Muscle layer of colon (tissue), 2 donors: ENCODE measurements around the gene CFAP92.
"Not testable (repeated sequence)": the region's sequence is repeated elsewhere in the genome, so short reads cannot be mapped to it uniquely, and the experiment has no call there.

Experiments used
- H3K27ac ChIP-seq: one replicate; pipeline ENCODE4 v1.7.0; 2013; ENCODE audit warnings: low read depth, mild to moderate bottlenecking, low read length, moderate library complexity
- H3K27me3 ChIP-seq, 2 donors: one replicate each; pipeline ENCODE4 v1.7.0; 2013; ENCODE audit warnings: low read length in 2 of 2, mild to moderate bottlenecking in 2 of 2; ENCODE audit not compliant: insufficient read depth in 2 of 2, control insufficient read depth in 1 of 2
- H3K36me3 ChIP-seq: one replicate; pipeline ENCODE4 v1.7.0; 2013; ENCODE audit warnings: mild to moderate bottlenecking, low read length; ENCODE audit not compliant: insufficient read depth
- H3K4me1 ChIP-seq: one replicate; pipeline ENCODE4 v1.7.0; 2013; ENCODE audit warnings: mild to moderate bottlenecking, low read length; ENCODE audit not compliant: insufficient read depth
- H3K4me3 ChIP-seq, 2 donors: one replicate each; pipeline ENCODE4 v1.7.0; 2013; ENCODE audit warnings: low read length in 2 of 2, low read depth in 1 of 2, mild to moderate bottlenecking in 1 of 2, moderate library complexity in 1 of 2
- H3K9ac ChIP-seq: one replicate; pipeline ENCODE4 v1.7.0; 2013; ENCODE audit warnings: low read length
- H3K9me3 ChIP-seq: one replicate; pipeline ENCODE4 v1.7.0; 2013; ENCODE audit warnings: mild to moderate bottlenecking, low read length
- donor health status: abdominal sarcoma.
- donor health status: Adenocarcinoma of cecum.

The CFAP92 gene

GRCh38 chr3:128878556-128879124, 115.2 kb downstream of the CFAP92 start:
- Histone ChIP-seq H3K27ac (peak overlapping the region; percentile 76), H3K36me3 (peaks cover 8% of the 10 kb centered on the region), H3K27me3 (no peaks in the 10 kb centered on the region), H3K9me3 (no peaks in the 10 kb centered on the region), H3K9ac (peak overlapping the region; percentile 94), H3K4me1 (peaks cover 37% of the 10 kb centered on the region), H3K4me3 (peak overlapping the region; percentile 59 to 90)

DNA sequence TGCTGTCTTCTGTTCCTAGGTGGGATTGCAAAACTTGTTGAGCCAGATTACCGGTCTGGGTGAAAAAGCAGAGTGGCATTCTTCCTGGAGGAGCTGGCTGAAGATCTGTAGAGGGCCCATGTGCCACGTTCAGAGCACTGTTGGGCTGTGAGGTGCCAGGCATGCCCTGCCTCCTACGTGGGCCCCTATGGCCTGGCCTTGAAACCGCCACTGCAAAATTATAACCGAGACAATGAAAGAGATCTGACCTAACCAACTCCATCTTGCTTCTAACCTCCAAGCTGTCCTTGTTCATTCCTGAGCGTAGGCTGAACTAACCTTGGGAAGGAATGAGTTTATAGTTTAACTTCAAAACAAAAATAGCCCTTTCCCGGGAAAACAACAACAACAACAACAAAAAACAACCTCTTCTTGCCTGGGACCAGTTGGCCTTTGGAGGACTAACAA, 115.8 kb downstream of the CFAP92 start:
- peaks cover 8% of the 10 kb centered on the region for H3K36me3 ChIP-seq
- peak overlapping the region; percentile 59 to 90 for H3K4me3 ChIP-seq

GRCh38 chr3:128875556-128876120, 118.2 kb downstream of the CFAP92 start:
- Histone ChIP-seq H3K4me1 (peaks cover 19% of the 10 kb centered on the region), H3K27ac (no peak overlapping the region), H3K9ac (no peak overlapping the region)

More for the DNA sequence above, 115.8 kb downstream of the CFAP92 start:
- Histone ChIP-seq H3K9ac (peak overlapping the region; percentile 94), H3K27ac (peak overlapping the region; percentile 76), H3K9me3 (no peaks in the 10 kb centered on the region), H3K4me1 (peaks cover 37% of the 10 kb centered on the region), H3K27me3 (no peaks in the 10 kb centered on the region)

DNA sequence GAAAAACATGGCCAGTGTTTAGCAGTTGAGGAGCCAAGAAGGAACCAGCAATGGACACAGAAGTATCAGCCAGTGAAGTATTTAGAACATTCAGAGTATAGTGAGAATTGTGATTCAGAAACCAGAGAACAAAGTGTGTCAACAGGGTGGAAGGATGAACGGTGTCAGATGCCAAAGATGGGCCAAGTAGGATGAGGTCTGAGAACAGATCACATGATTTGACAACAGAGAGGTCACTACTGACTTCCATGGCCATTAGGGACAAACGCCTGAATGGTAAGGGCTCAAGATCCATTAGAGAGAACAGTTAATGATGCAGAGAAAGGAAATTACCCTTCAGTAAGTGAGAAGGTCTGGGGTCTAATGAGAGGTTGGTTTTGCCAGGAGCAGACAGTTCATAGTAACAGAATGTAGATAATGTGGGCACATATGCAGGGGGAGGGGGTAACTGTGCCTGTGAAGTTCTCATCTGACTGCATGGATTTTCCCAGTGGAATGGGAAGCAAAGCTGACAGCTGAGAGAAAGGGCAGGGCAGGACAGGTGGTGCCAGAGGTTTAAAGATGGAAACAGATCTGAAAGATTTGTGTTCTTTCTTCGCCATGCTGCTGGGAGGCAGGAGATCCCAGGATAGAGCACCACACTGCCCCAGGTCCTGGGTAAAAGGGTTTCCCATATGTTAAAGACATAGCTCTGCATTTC, 119.2 kb downstream of the CFAP92 start:
- Histone ChIP-seq H3K9me3 (no peaks in the 10 kb centered on the region), H3K4me3 (no peak overlapping the region), H3K4me1 (peaks cover 10% of the 10 kb centered on the region), H3K27ac (no peak overlapping the region), H3K9ac (no peak overlapping the region), H3K36me3 (no peaks in the 10 kb centered on the region), H3K27me3 (no peaks in the 10 kb centered on the region)

More at GRCh38 chr3:128875556-128876120, 118.2 kb downstream of the CFAP92 start:
- H3K4me3 ChIP-seq: no peak overlapping the region
- H3K9me3 ChIP-seq: no peaks in the 10 kb centered on the region
- H3K27me3 ChIP-seq: no peaks in the 10 kb centered on the region
- H3K36me3 ChIP-seq: no peaks in the 10 kb centered on the region

DNA sequence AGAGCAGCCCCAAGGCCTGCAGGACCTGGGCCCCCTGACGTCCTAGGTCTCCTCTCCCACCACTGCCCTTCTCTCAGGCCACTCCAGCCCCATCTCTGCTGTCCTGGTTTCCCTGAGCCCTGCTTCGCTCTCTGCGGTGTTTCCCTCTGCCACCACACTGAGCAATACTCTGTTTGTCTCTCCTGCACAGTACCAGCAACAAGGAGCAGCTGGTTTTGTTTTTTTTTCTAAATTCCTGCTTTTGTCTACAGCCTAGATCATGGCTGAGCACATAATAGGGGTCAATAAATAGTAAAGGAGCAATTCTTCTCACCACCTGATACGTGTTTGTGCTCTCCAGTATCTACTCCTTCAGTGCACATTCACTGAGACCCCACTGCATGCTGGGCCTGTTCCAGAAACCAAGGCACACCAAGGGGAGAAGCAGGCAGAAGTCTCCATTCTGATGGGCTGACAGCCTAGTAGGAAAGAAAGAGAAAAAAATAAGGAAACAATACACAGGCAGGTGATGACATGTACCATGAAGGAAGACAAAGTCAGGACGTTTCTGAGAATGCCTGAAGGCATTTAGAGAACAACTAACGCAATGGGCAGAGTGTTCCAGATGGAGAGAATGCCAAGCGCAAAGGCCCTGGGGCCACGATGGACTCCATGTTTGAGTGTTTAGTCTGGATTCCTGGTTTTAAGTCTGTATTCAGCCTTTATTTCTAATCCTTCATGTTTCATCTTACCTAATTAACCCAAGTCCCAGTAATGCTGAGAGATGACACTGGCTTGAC, 120.4 kb downstream of the CFAP92 start:
- Histone ChIP-seq H3K36me3 (no peaks in the 10 kb centered on the region), H3K4me1 (peaks cover 9% of the 10 kb centered on the region), H3K4me3 (no peak overlapping the region), H3K27ac (no peak overlapping the region), H3K9me3 (no peaks in the 10 kb centered on the region), H3K9ac (no peak overlapping the region), H3K27me3 (no peaks in the 10 kb centered on the region)

GRCh38 chr3:128872744-128873143, 121.1 kb downstream of the CFAP92 start:
- H3K36me3 ChIP-seq: no peaks in the 10 kb centered on the region
- no peaks in the 10 kb centered on the region for H3K27me3 ChIP-seq
- H3K27ac ChIP-seq: no peak overlapping the region
- H3K9me3 ChIP-seq: no peaks in the 10 kb centered on the region
- H3K4me3 ChIP-seq: no peak overlapping the region
- peaks cover 2% of the 10 kb centered on the region for H3K4me1 ChIP-seq
- H3K9ac ChIP-seq: no peak overlapping the region

GRCh38 chr3:128872282-128872681, 121.6 kb downstream of the CFAP92 start:
- Histone ChIP-seq H3K9me3 (no peaks in the 10 kb centered on the region), H3K27ac (no peak overlapping the region), H3K36me3 (no peaks in the 10 kb centered on the region), H3K27me3 (no peaks in the 10 kb centered on the region), H3K4me3 (no peak overlapping the region), H3K4me1 (no peaks in the 10 kb centered on the region), H3K9ac (no peak overlapping the region)

DNA sequence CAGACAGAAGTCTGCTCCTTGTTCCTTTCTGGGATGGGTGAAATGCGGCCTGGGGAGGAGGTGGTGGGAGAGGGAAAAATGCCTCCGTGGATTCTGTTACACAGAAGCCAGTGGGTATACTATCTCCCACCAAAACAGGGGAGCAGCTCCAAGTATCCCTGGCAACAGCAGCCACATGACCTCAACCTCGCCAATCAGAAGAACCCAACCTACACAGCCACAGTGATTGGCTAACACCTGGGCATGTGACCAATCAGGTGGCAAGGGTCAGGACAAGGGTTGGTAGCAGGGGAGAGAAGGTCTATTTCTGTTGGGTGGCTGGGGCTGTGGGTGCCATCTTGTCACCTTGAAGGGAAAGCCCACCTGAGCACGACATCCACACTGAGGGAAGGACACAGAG, 123.5 kb downstream of the CFAP92 start:
- no peaks in the 10 kb centered on the region for H3K4me1 ChIP-seq
- H3K9me3 ChIP-seq: no peaks in the 10 kb centered on the region
- H3K27ac ChIP-seq: no peak overlapping the region
- no peak overlapping the region for H3K4me3 ChIP-seq
- H3K27me3 ChIP-seq: no peaks in the 10 kb centered on the region
- no peak overlapping the region for H3K9ac ChIP-seq
- no peaks in the 10 kb centered on the region for H3K36me3 ChIP-seq

DNA sequence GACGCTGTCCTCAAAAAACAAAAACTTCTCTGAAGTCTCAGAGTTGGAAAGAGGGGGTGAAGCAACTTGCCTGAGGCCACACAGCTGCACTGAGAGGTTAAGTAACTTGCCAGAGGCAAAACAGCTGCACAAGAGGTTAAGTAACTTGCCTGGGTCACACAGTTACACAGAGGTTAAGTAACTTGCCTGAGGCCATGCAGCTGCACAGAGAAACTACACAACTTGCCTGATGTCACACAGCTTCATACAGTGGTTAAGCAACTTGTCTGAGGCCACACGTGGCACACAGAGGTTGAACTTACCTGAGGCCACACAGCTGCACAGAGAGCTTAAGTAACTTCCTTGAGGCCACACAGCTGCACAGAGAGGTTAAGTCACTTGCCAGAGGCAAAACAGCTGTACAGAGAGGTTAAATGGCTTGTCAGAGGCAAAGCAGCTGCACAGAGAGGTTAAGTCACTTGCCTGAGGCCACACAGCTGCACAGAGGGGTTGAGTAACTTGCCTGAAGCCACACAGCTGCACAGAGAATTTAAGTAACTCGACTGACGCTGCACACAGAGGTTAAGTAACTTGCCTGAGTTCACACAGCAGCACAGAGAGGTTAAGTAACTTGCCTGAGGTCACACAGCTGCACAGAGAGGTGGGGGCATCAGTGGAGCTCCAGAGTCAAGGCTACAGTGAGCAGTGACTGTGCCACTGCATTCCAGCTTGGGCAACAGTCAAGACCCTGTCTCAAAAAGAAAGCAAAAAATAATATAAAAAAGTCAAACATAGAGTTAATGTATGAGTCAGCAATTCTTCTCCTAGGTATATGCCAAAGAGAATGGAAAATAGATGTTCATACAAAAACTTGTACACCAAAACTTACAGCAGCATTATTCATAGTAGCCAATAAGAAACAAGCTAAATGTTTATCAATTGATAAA, 126.4 kb downstream of the CFAP92 start:
- no peak overlapping the region for H3K4me3 ChIP-seq
- H3K4me1 ChIP-seq: no peaks in the 10 kb centered on the region
- H3K36me3 ChIP-seq: no peaks in the 10 kb centered on the region
- H3K9ac ChIP-seq: no peak overlapping the region
- H3K27ac ChIP-seq: no peak overlapping the region
- H3K9me3 ChIP-seq: no peaks in the 10 kb centered on the region
- H3K27me3 ChIP-seq: no peaks in the 10 kb centered on the region

- H3K4me3 ChIP-seq, H3K9ac ChIP-seq, H3K27me3 ChIP-seq, H3K27ac ChIP-seq, H3K4me1 ChIP-seq, H3K36me3 ChIP-seq, H3K9me3 ChIP-seq: not testable (repeated sequence)
Measured at GRCh38 chr3:128864849-128865804, 128.7 kb downstream of the CFAP92 start.
